ENCODE measurements around the gene SLC66A1.

DNA sequence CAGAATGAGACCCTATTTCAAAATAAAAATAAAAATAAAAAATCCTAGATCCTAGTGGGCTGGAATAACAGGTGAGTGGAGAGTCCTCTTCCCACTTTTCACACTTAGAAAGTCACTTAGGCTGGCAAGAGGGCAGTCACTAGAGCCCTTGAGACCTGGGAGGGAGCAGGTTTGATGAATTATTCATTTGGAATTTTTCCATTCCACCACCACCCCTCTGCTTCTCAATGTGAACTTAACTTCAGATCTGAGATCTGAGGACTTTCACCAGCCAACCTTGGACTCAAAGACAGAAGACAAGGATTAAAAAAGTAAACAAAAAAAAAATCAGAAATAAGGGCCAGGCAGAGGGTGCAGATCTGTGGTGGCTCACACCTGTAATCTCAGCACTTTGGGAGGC, 40.1 kb upstream of the SLC66A1 start:
- TF ChIP-seq EZH2 (IDR thresholded peaks at IDR 0.05; ENCODE audit: borderline replicate concordance, low read length), result no peak
- TF ChIP-seq, protein P1, sequence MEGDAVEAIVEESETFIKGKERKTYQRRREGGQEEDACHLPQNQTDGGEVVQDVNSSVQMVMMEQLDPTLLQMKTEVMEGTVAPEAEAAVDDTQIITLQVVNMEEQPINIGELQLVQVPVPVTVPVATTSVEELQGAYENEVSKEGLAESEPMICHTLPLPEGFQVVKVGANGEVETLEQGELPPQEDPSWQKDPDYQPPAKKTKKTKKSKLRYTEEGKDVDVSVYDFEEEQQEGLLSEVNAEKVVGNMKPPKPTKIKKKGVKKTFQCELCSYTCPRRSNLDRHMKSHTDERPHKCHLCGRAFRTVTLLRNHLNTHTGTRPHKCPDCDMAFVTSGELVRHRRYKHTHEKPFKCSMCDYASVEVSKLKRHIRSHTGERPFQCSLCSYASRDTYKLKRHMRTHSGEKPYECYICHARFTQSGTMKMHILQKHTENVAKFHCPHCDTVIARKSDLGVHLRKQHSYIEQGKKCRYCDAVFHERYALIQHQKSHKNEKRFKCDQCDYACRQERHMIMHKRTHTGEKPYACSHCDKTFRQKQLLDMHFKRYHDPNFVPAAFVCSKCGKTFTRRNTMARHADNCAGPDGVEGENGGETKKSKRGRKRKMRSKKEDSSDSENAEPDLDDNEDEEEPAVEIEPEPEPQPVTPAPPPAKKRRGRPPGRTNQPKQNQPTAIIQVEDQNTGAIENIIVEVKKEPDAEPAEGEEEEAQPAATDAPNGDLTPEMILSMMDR (IDR thresholded peaks at IDR 0.05; ENCODE audit: low read length), result no peak

Measured in OCI-LY1 (cell line).